Activated naive CD4-positive, alpha-beta T cell treated with anti-CD3 and anti-CD28 coated beads, Interleukin-2, amount 10 ng/mL, durations not matched to agents 7 days and 5 days (primary cell): ENCODE data around the gene PUM1.
"Not testable (repeated sequence)": the region's sequence is repeated elsewhere in the genome, so short reads cannot be mapped to it uniquely, and the experiment has no call there.

Source experiments
- CTCF ChIA-PET: fragments of 350-600 bp; sonication (Branson Sonifier 250); formaldehyde crosslinking; loops from one replicate; lab custom pipeline; 2021; ENCODE audit warnings: antibody characterized with exemption; lab: Charles Lee
- DNase-seq: peaks from one replicate; pipeline ENCODE4 v3.0.0-alpha.2; 2020
- H3K27ac Mint-ChIP-seq: one replicate; pipeline ENCODE4 v1.8.0; 2021; ENCODE audit warnings: mild to moderate bottlenecking, moderate library complexity, mixed read lengths
- H3K27me3 Mint-ChIP-seq: one replicate; pipeline ENCODE4 v1.8.0; 2021; ENCODE audit warnings: mild to moderate bottlenecking, mixed read lengths
- H3K36me3 Mint-ChIP-seq: one replicate; pipeline ENCODE4 v1.8.0; 2021; ENCODE audit warnings: mixed read lengths
- H3K4me1 Mint-ChIP-seq: one replicate; pipeline ENCODE4 v1.8.0; 2021; ENCODE audit warnings: mixed read lengths
- H3K4me3 Mint-ChIP-seq: one replicate; pipeline ENCODE4 v1.8.0; 2021; ENCODE audit warnings: mild to moderate bottlenecking, moderate library complexity, mixed read lengths
- H3K9me3 Mint-ChIP-seq: one replicate; pipeline ENCODE4 v1.8.0; 2021; ENCODE audit warnings: mixed read lengths

Gene PUM1

DNA sequence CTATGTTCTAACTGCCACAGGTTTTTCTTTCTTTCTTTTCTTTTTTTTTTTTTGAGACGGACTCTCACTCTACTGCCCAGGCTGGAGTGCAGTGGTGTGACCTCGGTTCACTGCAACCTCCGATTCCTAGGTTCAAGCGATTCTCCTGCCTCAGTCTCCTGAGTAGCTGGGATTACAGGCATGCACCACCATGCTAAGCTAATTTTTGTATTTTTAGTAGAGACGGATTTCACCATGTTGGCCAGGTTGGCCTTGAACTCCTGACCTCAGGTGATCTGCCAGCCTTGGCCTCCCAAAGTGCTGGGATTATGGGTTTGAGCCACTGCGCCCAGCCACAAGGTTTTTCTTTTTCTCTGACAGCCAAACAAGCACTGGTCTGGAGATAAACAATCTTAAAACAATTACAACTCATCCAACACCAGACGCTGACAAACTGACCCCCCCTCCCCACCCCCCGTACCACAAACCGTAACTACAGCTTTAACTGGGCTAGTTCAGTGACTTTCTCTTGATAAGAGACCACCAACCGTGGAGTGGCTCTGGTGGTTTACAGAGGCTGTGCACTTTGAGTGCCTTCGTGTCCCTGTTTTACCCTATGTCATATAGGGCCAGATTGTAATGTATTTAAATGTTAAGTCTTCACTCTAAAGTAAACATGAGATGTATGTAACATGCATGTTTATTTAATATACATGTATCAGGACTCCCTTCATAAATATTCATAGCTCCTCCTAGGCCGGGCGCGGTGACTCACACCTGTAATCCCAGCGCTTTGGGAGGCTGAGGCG lies 19.5 kb upstream of the PUM1 start:
- H3K27ac Mint-ChIP-seq = no peak overlapping the region
- no peaks in the 10 kb centered on the region for H3K4me1 Mint-ChIP-seq
- no peak for DNase-seq
- H3K4me3 Mint-ChIP-seq = no peak overlapping the region
- no peaks in the 10 kb centered on the region for H3K9me3 Mint-ChIP-seq
- CTCF ChIA-PET = no interaction called here
- peaks cover 4% of the 10 kb centered on the region for H3K27me3 Mint-ChIP-seq
- H3K36me3 Mint-ChIP-seq = no peaks in the 10 kb centered on the region

DNA sequence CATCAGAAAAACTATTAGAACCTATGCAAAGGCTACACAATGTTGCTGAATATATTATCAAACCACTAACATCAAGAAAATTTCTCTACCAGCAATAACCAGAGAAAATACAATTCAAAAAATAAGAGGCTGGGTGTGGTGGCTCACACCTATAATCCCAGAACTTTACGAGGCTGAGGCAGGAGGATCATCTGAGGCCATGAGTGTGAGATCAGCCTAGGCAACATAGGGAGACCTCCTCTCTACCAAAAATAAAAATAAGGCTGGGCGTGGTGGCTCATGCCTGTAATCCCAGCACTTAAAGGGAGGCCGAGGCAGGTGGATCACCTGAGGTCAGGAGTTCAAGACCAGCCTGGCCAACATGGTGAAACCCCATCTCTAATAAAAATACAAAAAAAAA lies 16.9 kb upstream of the PUM1 start:
- Mint-ChIP-seq H3K4me3 (no peak overlapping the region), H3K27ac (no peak overlapping the region), H3K27me3 (peaks cover 4% of the 10 kb centered on the region), H3K4me1 (no peaks in the 10 kb centered on the region), H3K9me3 (no peaks in the 10 kb centered on the region), H3K36me3 (no peaks in the 10 kb centered on the region)
- no peak for DNase-seq
- CTCF ChIA-PET = no interaction called here

DNA sequence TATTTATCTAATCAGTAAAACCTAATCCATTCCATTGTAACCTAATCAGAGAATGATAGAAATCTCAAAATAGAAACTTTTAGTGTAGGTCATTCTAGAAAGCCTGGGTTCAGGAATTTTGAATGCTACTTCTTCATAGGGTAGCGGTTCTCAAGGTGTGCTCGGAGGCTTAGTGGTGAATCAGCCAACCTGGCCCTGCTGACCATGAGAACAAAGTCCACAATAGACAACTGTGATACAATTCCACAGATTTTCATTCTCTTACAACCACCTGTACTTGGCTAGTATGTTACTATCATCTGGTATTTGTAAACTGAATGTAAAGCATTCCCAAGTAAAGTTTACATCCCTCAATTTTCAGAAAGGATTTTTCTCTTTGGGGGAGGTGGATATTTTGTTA lies 7.5 kb upstream of the PUM1 start:
- Mint-ChIP-seq H3K36me3 (no peaks in the 10 kb centered on the region), H3K27ac (no peak overlapping the region), H3K4me3 (no peak overlapping the region), H3K27me3 (no peaks in the 10 kb centered on the region), H3K9me3 (no peaks in the 10 kb centered on the region), H3K4me1 (no peaks in the 10 kb centered on the region)
- CTCF ChIA-PET = no interaction called here
- DNase-seq = no peak

DNA sequence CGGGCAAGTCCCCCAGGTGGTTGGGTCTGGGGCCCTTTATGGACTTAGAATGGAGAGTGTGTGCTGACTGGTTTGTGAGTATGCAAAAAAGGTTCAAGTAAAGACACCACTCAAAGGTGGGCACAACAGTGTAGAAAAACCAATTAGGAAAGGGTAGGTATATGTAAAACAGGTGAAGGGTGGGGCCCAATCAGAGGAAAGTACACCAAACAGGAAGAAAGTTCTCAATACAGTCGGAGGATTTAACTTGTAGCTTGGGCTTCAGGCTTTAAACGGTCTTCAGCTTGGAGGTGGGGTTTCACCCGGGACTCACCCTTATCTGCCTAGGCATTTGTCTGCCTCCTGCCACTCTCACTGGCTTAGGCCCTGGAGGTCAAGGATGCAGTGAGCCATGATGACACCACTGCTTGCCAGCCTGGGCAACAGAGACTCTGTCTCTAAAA lies 6.8 kb upstream of the PUM1 start:
- Mint-ChIP-seq H3K36me3 (no peaks in the 10 kb centered on the region), H3K4me1 (no peaks in the 10 kb centered on the region), H3K9me3 (no peaks in the 10 kb centered on the region), H3K4me3 (no peak overlapping the region), H3K27ac (no peak overlapping the region), H3K27me3 (no peaks in the 10 kb centered on the region)
- DNase-seq = no peak
- CTCF ChIA-PET = no interaction called here

DNA sequence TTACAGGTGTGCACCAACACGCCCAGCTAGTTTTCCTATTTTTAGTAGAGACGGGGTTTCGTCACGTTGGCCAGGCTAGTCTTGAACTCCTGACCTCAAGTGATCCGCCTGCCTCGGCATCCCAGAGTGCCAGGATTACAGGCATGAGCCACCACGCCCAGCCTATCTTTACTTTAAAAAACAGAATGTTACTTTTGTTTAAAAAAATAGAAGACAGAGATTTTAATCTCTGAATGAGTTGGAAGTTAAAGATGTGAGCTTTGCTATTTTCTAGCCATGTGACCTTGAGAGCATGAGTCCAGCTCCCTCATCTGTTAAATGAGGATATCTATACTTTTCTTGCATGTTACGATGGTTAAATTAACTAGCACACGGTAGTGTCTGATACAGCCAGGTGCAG lies 3.9 kb upstream of the PUM1 start:
- Mint-ChIP-seq H3K4me3 (no peak overlapping the region), H3K27me3 (no peaks in the 10 kb centered on the region), H3K27ac (no peak overlapping the region)

DNA sequence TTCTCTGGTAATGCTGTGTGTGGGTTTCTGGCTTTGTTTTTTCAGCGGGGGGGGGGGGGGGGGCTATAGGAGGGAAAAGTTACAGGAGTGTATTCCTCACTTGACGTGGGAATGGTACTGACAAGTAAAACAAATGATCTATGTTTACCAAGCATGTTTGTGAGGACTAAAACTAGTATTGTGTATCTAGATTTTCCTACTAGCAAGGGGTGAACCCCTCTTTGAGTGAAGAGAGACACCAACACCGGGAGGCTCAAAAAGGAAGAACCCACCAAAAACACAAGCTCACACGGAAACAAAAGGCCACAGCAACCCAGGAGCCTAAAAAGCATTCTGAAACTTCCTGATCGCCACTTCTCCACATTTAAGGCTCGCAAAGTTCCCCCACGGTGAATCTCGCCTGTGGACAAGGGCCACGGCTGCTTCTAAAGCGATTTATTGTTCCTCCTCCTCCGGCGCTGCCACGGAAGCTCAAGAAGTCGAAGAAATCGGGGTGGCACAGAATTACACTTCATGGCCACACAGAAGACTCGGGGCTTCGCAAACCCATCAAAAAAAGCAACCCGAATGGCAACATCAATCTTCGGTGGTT lies 703 bp downstream of the PUM1 start:
- H3K4me1 Mint-ChIP-seq = peaks cover 30% of the 10 kb centered on the region
- H3K9me3 Mint-ChIP-seq = no peaks in the 10 kb centered on the region
- H3K27me3 Mint-ChIP-seq = no peaks in the 10 kb centered on the region
- CTCF ChIA-PET = no interaction called here
- H3K4me3 Mint-ChIP-seq = peak overlapping the region; percentile 98
- peak; percentile 43 for DNase-seq
- peaks cover 12% of the 10 kb centered on the region for H3K36me3 Mint-ChIP-seq
- H3K27ac Mint-ChIP-seq = peak overlapping the region; percentile 99

More for the DNA sequence above, 3.9 kb upstream of the PUM1 start:
- DNase-seq = no peak
- Mint-ChIP-seq H3K36me3 (peaks cover 5% of the 10 kb centered on the region), H3K9me3 (no peaks in the 10 kb centered on the region), H3K4me1 (peaks cover 3% of the 10 kb centered on the region)
- CTCF ChIA-PET = no interaction called here

DNA sequence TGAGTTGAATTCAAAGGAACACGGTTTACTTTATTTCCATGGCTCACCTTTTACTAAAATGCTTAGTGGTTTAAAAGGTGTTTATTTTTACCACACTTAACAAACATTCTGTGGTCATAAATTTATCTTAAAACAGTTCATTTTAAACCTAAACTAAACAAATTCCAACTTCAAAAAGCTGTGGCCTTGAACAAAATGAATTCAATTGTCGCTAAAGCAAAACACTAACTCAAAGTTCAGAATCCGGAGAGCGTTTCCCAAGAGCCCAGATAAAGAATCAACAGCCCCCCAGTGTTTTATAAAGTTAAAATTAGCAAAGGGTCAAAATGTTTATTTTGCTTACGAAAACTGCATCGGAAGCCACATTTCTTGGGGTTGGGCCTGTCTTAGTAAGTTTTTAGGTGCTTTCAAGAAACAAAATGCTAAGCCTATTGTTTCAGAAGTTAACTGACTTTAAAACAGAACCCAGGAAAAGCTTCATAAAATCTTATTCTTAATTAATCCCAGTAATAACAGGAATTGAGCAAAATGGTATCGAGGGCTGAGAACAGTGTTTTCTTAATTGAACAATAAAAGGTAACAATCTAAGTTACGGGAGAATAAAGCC lies 1.3 kb downstream of the PUM1 start:
- CTCF ChIA-PET = no interaction called here
- H3K4me1 Mint-ChIP-seq = peaks cover 34% of the 10 kb centered on the region
- H3K27ac Mint-ChIP-seq = peak overlapping the region; percentile 99

DNA sequence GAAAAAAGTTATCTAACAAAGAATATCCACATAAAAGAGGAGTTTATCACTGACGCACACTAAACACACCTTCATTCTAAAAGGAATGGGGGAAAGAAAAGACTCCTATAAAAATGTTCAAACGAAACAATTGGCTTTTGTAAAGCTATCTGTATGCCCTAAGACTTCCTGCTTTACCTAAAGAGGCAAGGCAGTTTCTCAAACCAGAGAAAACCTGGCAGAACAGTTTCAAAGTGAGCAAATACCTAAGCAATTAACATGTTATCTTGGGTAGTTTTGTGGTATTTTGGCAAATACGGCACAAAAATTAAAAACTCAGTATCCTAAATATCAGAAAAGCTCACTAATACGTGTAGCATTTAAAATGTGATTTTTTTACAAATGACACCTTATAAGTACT lies 1.9 kb downstream of the PUM1 start:
- peaks cover 40% of the 10 kb centered on the region for H3K4me1 Mint-ChIP-seq
- no peaks in the 10 kb centered on the region for H3K27me3 Mint-ChIP-seq
- H3K27ac Mint-ChIP-seq = peak overlapping the region; percentile 99
- peaks cover 20% of the 10 kb centered on the region for H3K36me3 Mint-ChIP-seq
- H3K9me3 Mint-ChIP-seq = no peaks in the 10 kb centered on the region
- peak overlapping the region; percentile 98 for H3K4me3 Mint-ChIP-seq
- CTCF ChIA-PET = no interaction called here
- DNase-seq = no peak

More for the DNA sequence above, 1.3 kb downstream of the PUM1 start:
- H3K27me3 Mint-ChIP-seq = no peaks in the 10 kb centered on the region
- H3K4me3 Mint-ChIP-seq = peak overlapping the region; percentile 98
- H3K9me3 Mint-ChIP-seq = no peaks in the 10 kb centered on the region
- no peak for DNase-seq
- peaks cover 14% of the 10 kb centered on the region for H3K36me3 Mint-ChIP-seq

DNA sequence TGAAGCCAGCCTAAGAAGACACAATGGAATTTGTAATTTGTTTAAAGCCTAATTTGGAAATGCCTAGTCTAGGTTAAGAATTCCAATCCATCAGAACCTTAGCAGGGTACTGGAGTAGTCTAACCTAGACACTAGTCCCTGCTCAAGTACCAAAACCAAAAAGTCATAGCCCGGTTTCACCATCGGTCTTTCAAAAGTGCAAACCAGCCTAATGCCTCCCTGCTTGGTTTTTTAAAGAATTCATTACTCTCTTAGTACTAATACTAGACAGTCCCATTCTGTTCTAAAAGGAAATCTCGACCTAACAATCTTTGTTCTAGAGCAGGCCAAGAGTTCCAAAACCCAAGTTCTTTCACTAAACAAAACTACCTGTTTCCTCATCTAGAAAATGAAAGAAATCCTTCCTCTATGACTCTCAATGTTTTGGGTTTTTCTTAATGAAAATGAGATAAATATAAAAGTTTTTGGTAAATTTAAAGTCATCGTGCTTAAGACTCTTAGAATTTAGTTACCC lies 2.6 kb downstream of the PUM1 start:
- H3K27ac Mint-ChIP-seq = peak overlapping the region; percentile 73
- H3K36me3 Mint-ChIP-seq = peaks cover 27% of the 10 kb centered on the region
- H3K27me3 Mint-ChIP-seq = no peaks in the 10 kb centered on the region
- peaks cover 47% of the 10 kb centered on the region for H3K4me1 Mint-ChIP-seq
- CTCF ChIA-PET = no interaction called here
- H3K4me3 Mint-ChIP-seq = peak overlapping the region; percentile 98
- no peaks in the 10 kb centered on the region for H3K9me3 Mint-ChIP-seq
- no peak for DNase-seq

DNA sequence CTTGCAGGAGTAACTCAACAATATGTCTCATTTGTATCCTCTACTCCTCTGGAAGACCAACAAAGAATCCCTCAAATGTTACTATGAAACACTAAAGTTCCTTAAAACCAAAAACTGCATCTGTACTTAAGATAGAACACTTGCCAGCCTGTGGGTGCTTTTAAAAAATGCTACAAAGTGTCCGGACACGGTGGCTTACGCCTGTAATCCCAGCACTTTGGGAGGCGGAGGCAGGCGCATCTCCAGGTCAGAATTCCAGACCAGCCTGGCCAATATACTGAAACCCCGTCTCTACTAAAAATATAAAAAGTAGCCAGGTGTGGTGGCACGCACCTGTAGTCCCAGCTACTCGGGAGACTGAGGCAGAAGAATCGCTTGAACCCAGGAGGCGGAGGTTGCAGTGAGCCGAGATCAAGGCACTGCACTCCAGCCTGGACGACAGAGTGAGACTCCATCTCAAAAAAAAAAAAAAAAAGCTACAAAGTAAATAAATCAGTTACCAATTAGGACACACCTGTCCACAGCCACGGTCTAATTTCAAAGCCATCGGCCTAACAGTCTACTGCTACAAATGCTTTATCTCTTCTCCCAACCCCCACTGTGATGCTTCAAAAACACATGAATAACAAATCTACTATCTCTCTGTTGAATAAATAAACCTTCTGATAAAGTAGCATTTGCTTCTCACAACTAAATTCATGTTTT lies 3.2 kb downstream of the PUM1 start:
- H3K27ac Mint-ChIP-seq = peak overlapping the region; percentile 73
- peaks cover 30% of the 10 kb centered on the region for H3K36me3 Mint-ChIP-seq
- H3K4me1 Mint-ChIP-seq = peaks cover 52% of the 10 kb centered on the region
- DNase-seq, CTCF ChIA-PET, H3K27me3 Mint-ChIP-seq, H3K9me3 Mint-ChIP-seq: not testable (repeated sequence)
- H3K4me3 Mint-ChIP-seq = peak overlapping the region; percentile 98

DNA sequence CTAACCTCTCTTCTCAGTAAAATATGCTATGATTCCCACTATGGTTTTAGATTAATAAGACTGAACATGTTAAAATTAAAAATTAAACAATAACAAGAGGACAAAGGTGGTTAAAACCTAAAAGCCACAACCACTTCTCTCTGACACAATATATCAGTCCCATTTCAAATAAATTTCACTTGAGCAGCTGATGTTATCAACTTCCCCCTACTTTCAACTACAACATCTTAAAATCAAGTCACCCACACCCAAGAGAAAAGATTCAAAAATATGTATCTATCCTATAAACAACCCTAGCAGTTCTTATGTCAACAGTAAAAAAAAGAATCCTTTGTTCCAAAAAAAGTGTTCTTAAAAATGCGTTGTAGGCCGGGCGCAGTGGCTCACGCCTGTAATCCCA lies 7.5 kb downstream of the PUM1 start:
- CTCF ChIA-PET = no interaction called here

DNA sequence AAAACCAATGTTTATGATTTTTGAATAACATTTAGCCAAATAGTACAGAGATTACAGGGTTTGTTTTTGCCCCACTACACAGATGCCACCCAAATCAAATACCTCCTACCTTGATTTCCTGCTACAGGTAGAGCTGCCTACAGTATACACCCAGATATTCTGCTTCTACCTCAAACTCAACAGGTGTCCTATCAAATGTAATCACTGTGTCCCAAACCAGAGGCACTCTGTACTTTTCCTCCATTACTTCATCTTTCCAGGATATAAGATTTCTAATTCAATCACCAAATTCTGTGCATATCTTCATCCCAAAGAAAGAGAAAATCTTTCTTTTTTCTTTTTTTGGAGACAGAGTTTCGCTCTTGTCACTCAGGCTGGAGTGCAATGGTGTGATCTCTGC lies 9.6 kb downstream of the PUM1 start:
- Mint-ChIP-seq H3K9me3 (no peaks in the 10 kb centered on the region), H3K27me3 (no peaks in the 10 kb centered on the region), H3K36me3 (peaks cover 42% of the 10 kb centered on the region), H3K27ac (no peak overlapping the region), H3K4me1 (peaks cover 54% of the 10 kb centered on the region), H3K4me3 (no peak overlapping the region)
- CTCF ChIA-PET = no interaction called here
- no peak for DNase-seq

More for the DNA sequence above, 7.5 kb downstream of the PUM1 start:
- H3K27me3 Mint-ChIP-seq = no peaks in the 10 kb centered on the region
- peak overlapping the region; percentile 30 for H3K4me3 Mint-ChIP-seq
- peaks cover 63% of the 10 kb centered on the region for H3K4me1 Mint-ChIP-seq
- H3K36me3 Mint-ChIP-seq = peaks cover 44% of the 10 kb centered on the region
- no peaks in the 10 kb centered on the region for H3K9me3 Mint-ChIP-seq
- H3K27ac Mint-ChIP-seq = peak overlapping the region; percentile 82
- no peak for DNase-seq

DNA sequence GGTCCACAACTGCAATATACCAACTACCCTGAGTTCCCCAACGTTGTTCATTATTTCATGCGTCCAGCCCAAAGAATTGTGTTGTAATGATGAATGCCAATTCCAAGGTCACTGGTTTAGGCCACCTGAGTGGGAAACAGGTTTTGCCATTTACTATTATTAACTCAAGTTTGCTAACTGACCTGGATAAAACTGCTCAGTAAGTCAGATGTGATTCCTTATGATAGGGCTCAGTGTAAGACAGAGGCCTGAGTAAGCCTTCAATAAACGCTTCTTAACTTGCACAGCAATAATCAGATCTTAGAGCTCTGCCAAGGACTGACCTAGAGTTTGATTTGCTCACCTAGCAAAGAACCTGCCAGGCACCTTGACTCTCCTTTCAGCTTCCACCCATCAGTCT lies 10.0 kb downstream of the PUM1 start:
- Mint-ChIP-seq H3K4me3 (no peak overlapping the region), H3K9me3 (no peaks in the 10 kb centered on the region), H3K36me3 (peaks cover 40% of the 10 kb centered on the region), H3K27me3 (no peaks in the 10 kb centered on the region), H3K4me1 (peaks cover 55% of the 10 kb centered on the region), H3K27ac (no peak overlapping the region)
- CTCF ChIA-PET = no interaction called here
- DNase-seq = no peak

DNA sequence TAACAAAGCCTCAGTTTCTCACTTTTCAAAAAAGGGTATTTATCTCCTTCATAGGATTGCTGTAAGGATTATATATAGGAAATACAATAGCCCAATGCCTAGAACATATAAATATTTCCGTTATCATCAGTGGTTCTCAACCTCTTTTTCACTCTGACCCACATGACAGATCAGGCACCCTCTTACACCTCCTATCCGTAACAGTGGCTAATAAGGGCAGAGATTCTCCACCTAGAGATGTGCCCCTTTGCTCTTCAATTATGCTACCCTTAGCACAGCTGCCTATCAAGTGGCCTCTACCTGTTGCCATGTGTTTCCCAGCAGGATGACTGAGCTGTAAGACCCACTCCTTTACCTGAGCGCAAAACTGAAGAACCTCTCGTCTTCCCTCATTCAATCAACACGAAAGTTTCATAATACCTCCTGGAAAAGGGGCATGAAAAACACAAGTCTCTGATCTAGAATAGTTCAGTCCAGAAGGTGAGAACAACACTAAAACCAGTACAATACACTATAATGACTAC lies 10.5 kb downstream of the PUM1 start:
- Mint-ChIP-seq H3K27ac (no peak overlapping the region), H3K4me1 (peaks cover 56% of the 10 kb centered on the region), H3K9me3 (no peaks in the 10 kb centered on the region), H3K27me3 (no peaks in the 10 kb centered on the region), H3K4me3 (no peak overlapping the region), H3K36me3 (peaks cover 40% of the 10 kb centered on the region)
- CTCF ChIA-PET = no interaction called here
- no peak for DNase-seq
